Endometrial microvascular endothelial cells (primary cell): ENCODE results near the gene MAPRE2. TPM values are rescaled to one million over a fixed set of nuclear protein-coding genes. Genes with fewer than 3 reads are reported as not detected.

Source experiments
- in situ Hi-C: cut with HindIII; loops from 2 replicates; pipeline ENCODE4 v1.10.0; 2017; ENCODE audit warnings: low sequenced_read_pairs, low pct_unique_long_range_greater_than_20kb; ENCODE audit errors: inconsistent ontology term
- total RNA-seq: library from RNA; depleted of rRNA; stranded (reverse); fragments of >200 nt; gene quantifications from one replicate; pipeline ENCODE4 v1.2.3, GENCODE V29; 2015; ENCODE audit errors: inconsistent ontology term

Gene MAPRE2
- total RNA-seq, 1 donor from 2014 or later, result 64.9 TPM

DNA sequence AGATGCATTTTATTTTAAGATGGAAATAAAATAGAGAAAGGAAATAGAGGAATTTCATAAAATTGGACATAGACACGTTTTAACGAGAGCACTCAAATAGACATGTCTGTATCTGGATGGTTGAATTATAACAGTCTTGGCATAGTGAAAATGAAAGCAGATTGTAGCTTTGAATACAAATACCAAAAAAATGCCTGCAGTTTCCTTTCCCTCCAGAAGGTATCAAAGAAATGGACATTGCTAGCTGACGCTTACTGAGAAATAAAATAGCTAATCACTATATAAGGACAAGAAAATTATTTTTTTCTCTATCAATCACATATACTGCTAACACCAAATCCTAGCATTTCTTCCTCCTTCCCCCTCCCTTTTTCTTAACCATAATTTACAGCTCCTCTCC is 11.4 kb upstream of the MAPRE2 start:
- in situ Hi-C loops, result no loop called here

DNA sequence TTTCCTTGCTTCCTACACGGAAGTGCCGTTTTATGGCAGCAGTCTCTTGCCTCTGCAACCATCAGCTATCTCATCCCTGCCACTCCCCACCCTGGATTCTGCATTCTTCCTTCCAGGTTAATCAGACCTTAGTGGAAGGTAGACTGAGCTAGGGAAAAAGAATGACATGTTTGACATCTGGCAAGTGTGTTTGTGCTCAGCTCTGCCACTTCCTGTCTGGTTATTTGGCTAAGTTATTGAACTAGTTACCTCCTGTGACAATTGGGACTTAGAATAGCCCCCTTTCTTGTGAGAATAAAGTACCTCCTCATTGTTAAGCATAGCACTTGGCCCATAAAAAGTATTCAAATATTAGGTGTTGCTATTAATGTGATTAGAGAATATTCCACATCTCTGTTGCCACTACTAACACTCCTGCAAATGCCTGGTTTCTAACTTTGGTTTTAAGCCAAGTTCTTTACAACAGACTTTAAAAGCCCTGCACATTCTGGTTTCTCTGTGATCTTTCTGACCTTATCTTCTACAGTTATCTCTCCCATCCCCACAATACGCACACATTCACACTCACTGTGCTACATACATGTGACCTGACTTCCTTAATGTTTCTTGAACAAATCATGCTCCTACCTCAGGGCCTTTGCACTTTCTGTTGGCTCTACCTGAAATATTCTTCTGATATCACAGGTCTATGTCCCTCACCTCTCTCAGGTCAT is 10.8 kb upstream of the MAPRE2 start:
- in situ Hi-C loops, result no loop called here

DNA sequence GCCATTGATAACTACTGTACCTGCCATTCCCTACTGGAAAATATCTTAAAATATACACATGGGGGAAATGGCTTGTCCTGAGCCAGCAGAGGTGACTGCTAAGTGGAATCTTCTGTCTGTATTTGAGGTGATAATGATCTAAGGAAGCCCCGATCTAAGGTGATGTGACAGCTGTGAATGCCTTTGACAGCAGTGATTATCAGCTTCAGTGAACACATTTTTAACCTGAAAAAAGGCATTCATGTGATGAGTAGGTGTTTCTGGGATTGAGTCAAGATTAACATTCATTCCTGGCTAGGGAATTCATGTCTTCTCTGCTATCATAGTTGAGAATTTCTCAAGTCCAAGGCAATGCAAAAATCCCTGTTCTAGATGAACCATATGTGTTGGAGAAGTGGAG is 9.1 kb upstream of the MAPRE2 start:
- in situ Hi-C loops, result no loop called here

DNA sequence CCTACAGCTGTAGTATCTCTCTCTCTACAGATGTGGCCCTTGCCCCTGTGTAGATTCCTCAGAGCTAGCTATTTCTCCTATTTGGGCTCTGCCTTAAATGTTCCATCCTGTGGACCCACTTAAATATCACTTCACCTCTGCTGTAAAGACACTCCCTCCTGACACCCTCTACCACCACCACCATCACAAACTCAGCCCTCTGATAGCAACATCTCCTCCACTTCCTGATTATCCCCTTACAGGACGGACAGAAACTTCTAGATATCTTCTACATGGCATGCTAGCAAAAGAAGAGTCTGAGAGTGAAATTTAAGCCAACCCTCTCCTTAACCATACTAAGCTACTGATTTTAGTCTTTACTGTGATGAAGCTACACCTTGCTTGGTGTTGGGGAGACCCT is 3.2 kb upstream of the MAPRE2 start:
- in situ Hi-C loops, result no loop called here

DNA sequence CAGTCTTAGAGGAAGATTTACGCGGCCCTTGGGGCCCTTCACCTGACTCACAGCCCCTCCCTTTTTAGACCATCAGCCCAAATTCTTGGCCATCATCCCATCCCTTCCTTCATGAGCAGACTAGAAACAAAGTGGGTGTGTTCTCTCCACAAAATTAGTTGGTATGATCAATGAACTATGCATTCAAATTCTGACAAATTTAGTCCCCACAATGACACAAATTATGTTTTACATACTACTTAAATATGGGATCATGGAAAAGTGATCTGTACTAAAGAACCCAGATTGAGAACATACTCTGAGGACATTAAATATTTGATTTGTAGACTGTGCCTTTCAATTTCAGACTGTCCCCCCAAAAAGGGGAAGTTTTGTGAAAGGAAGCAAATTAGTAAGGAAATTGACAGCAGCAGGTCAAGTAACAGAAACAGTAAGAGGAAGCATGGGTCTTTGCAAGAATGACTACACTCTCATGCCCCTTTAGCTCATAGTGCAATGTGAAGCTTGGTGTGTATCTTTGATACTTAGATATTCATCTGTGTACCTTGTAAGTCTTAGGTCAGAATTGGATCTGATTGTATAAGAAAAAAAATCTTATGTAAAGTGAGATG is 2.2 kb upstream of the MAPRE2 start:
- in situ Hi-C loops, result no loop called here

DNA sequence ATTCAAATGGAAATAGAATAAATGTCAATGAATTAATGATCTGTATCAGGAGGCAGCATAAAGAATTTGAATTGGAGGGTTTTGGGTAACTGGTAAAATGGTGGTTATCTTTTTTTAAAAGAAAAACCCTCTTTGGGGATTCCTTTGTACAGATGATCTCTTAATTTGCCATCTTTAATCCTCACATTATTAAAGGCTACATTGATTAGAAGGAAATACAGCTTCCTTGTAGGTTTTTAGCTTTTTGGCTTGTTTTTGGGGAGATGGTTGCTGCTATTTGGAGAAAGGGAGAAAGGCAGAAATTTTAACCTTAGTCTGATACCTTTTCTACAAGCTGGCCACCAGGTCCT is 600 bp upstream of the MAPRE2 start:
- in situ Hi-C loops, result no loop called here

DNA sequence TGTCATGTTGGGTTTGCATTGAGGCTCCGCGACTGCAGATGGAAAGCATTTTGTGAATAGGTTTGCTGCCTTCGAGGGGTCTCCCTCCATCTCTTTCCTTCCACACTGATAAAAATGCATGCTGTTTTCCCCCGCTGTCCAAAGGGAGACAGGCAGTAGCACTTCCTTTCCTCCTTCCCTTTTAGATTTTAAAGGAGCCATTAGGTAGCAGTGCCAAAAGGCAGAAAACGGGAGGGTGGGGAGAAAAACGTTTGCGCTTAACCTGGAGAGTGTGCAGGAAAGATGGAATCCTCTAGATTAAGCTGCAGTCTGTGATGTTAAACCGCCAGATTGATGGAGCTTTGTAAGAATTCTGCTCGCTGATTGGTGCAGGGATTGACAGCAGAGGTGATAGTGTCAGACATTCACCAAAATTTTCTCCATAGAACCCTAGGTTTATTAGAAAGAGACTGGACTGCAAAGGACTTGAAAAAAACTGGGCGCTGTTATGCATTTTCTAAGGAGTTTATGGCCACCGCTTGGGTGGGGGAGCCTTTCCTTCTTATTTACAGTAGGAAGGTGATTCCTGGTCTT is 688 bp downstream of the MAPRE2 start:
- in situ Hi-C loops, result no loop called here

DNA sequence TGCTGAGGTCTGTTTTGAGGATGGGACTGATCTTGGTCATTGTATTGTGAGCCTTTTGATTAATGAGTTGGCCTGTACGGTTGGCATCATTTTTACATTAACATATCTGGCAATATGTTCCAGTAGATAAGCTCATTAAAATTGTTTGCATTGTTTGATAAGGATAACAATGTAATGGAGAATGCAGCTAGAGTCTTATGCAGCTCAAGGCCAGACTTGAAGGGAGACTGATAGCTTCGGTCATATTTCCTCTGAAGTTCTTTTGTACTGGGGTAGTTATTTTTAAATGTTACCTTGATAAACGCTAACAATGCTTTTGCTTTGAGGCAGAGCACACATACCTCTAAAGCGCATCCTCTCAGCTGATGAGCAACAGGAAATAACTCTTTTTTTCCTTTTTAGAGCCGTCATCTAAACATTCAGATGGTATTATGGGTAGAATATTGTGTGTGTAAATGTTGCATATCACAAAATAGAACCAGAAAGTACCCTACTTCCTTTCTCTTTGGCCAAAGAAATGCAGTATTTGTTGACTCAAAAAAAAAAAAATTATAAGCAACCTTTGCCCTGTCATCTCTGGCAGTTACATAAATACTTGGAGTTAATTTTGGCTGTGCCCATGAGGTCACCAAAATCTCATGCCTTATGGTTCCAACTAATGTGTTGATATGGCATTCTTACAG is 1.3 kb downstream of the MAPRE2 start:
- in situ Hi-C loops, result no loop called here

DNA sequence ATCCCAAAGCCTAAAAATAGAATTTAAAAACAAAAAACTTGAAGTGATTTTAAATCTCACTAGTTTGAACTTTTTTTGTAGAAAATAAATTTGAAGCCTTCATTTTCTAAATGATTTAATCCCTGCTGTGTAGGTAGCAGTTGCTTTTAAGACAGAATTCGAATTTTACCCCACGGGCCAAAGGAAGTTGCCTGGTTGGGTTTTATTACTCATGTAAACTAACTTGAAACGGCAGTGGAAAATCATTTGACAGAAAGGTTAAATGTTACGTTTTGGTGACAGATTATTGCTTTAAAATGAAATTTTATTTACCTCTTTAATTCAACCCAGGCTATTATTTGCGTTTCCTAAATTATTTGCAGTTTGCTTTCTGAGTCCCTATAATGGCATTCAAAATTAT is 2.0 kb downstream of the MAPRE2 start:
- in situ Hi-C loops, result no loop called here

DNA sequence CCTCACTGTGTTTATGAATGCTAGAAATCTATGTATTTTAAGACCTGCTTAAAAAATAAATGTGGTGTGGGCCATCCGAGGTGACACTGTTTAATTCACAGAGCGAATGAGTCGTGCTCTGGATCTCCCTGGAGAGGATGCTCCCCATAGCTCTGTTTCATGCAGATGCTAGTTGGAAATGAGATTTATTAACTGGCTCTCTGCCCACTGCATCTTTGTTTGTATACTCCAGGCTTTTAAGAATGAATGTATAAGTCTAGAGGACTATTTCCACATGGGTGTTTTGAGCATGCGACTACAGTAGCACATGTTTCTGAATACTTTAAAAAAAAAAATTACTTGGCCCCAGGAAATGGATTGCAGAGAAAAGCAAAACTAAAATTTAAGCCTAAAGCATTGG is 3.9 kb downstream of the MAPRE2 start:
- in situ Hi-C loops, result no loop called here

DNA sequence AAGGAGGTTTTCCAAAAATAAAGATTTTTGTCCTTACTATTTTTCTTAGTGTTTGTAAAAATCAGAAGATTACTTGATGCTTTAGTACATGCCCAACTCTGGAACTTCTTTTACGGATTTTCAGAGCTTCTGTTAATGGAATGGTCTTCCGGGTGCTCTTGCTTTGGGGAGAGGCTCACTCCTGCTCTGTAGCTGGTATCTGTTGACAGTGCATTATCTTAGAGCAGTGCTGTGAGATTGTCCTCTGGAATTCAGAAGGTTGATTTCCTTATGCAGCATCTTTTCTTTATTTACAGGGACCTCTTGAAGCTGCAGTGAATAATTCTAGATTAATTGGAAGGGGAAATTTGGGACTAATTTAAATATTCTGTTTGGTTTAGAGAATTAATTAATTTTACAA is 4.6 kb downstream of the MAPRE2 start:
- in situ Hi-C loops, result no loop called here

DNA sequence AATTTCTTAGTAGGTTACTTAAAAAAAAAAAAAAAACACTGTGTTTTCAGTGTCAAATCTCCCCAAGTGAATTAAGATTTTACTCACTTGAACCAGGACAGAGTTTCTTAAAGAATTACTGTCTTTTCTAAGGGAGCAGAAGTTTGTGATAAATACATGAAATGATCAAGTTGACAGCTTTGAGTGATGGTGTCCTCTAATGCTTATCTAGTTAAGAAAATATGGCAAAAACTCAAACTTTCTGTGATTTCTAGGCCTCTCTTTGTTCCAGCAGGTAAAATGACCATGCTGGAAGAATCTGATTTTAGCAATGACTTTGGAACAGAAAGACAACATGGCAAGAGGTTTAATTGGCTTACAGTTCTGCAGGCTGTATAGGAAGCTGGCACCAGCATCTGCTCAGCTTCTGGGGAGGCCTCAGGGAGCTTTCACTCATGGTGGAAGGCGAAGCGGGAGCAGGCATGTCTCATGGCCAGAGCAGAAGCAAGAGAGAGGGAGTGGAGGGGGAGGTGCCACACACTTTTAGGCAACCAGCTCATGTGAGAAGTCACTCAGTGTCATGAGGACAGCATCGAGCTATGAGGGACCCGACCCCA is 6.6 kb downstream of the MAPRE2 start:
- in situ Hi-C loops, result no loop called here

DNA sequence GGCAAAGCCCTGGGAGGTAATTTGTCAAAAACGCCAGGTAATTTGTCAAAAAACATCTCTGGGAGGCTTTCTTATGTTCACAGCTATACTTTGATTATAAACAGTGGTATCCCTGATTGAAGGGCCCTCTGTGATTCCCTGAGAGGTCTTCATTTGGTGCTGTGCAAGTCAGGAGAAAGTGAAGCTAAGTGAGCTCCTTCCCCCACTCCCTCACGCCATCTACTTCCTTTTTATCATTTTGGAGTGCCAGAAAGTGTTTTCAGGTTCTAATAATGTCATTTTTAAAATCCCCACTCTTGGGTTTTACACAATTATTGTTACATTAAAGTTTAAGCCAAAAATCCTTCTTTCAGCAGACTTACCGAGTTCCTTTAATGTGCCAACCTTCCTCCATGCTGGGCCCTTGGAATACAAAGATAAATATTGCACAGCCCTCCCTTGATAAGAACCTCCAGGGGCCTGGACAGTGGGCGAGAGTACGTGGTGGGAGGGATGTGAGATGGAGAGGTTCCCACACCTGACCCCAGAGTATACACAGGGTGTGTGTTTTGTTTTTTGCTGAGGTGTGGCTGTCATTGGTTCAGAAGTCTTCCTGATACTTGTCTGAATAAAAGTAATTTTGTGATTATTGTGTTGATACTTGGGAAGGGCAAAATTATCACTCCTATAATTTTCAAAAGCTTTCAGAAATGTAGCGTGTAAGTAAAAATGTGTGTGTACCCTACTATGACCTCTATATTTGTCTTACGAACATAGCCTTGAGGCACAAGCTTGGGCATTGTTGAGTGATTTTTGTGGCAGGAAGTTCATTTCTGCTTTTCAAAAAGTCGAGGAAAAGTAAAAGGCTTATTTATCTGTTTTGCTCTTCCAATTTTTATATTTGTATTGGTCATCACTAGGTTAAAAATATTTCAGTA is 8.2 kb downstream of the MAPRE2 start:
- in situ Hi-C loops, result no loop called here

DNA sequence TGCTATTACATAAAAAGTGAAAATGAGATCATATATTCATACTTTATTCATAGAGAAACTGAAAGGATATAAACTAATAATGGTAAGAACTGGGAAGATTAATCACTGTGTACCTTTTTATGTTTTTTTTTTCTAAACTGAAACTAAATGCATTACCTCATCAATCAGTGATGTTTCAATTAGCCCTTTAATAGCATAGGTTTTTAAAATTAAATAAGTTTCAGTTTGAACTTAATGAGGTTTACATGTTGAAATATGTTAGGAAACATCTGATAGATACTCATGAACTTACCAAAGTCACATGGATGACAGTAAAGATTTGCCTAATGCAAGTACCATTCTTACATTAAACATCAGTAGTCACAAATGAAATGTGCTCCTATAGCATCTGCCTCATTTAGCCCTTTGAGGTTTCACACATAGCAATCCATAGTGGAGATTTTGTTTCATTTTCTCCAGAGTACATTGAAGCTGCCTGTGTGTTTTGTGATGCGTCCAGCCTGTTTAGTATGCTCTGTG is 8.9 kb downstream of the MAPRE2 start:
- in situ Hi-C loops, result no loop called here

DNA sequence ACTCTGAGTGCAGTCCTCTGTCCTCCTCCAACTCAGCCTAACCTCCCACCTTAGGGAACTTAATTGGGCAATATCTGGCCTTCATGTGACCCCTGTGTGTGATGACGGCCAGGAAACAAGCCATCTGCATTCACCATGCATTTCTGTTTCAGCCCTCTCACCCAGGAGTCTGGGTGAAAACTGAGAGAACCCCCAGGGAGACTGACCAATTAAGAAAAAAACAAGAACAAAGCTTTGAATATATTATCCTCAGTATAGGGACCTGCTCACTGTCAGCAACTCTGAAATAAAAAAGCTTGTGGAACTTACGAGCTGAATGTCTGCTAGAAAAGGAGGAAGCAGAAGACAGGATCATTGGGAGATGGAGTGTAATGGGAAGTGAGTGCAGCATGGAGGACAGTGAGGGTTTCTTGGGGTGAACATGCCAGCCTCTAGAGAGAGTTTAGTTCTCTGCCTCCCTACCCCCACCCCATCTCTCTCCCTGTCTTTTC is 9.5 kb downstream of the MAPRE2 start:
- in situ Hi-C loops, result no loop called here

DNA sequence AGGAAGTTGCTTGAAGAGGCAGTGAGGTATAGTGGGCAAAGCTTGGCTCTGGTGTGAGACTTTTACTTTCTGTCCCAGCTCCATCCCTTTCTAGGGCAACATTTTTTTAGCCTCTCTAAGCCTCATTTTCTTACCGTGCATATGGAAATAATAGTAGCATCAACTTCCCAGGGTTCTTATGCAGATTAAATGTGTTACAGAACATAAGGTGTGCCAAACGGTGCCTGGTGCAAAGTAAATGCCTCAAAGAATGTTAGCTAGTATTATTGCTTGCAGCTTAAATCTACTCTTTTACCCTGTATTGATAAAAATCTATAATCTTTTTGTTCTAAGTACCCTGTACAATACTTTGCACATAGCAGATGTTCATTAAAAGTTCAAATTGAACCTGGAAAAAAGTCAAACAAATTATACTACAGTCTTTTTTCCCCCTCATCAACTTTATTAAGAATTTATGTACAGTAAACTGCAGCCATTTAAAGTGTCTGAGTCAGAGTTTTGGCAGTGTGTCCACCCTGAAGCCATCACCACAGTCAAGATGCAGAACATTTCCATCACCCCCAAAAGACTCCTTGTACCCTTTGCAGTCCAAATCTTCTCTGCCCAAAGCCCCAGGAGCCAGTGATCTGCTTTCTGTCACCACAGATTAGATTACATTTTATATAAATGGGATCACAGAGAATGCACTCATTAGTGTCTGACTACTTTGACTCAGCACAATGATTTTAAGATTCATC is 10.6 kb downstream of the MAPRE2 start:
- in situ Hi-C loops, result no loop called here

DNA sequence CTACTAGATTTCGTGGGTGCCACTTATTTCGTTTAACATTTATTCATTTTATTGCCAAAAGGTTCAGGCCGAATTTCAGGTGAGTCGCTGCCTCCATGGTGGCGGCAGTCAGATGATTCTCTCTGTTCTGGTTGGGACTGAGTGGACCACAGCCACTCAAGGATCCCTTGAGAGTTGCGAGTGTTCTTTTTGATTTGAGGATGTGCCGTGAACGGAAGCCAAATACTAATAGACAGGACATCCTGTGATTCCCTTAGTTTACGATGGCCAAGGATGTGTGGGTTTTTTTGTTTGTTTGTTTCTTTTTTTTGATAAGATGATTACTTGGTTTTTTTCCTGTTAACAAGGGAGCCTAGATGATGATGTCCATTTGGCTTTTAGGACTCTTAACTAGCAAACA is 13.2 kb downstream of the MAPRE2 start:
- in situ Hi-C loops, result no loop called here

DNA sequence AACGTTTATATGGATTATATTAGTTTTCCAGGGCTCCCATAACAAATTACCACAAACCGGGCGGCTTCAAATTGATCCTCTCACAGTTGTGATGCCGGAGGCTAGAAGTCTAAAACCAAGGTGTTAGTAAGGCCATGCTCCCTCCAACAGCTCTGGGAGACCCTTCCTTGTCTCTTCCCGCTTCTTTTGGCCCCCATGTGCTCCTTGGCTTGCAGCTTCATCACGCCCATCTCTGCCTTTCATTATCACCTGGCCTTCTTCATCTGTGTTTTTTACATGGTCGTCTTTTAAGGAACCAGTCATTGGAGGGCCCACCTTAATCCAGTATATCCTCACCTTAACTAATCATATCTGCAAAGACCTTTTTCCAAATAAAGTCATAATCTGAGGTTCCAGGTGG is 13.9 kb downstream of the MAPRE2 start:
- in situ Hi-C loops, result no loop called here
